Neuronal stem cell (in vitro differentiated cells): Measurements from ENCODE around the gene E2F3.

Source experiments
- DNase-seq: peaks from one replicate; pipeline ENCODE4 v3.0.0-alpha.2; 2013; ENCODE audit warnings: low spot score
- H2AFZ ChIP-seq: one replicate; pipeline ENCODE4 v1.6.1; 2013; ENCODE audit warnings: mild to moderate bottlenecking, low read length, inconsistent platforms
- H2AK5ac ChIP-seq: 2 replicates; pipeline ENCODE4 v1.6.1; 2013; ENCODE audit warnings: low read depth, mild to moderate bottlenecking, inconsistent platforms, low read length, moderate library complexity, mixed read lengths
- H2BK120ac ChIP-seq: 2 replicates; pipeline ENCODE4 v1.6.1; 2013; ENCODE audit warnings: low read depth, mild to moderate bottlenecking, inconsistent platforms, low read length, moderate library complexity, mixed read lengths
- H2BK12ac ChIP-seq: one replicate; pipeline ENCODE4 v1.6.1; 2013; ENCODE audit warnings: low read length, inconsistent platforms
- H2BK15ac ChIP-seq: 2 replicates; pipeline ENCODE4 v1.6.1; 2013; ENCODE audit warnings: mild to moderate bottlenecking, low read length, inconsistent platforms, mixed read lengths
- H2BK5ac ChIP-seq: one replicate; pipeline ENCODE4 v1.6.1; 2013; ENCODE audit warnings: inconsistent platforms, mild to moderate bottlenecking, low read length, moderate library complexity
- H3K14ac ChIP-seq: one replicate; pipeline ENCODE4 v1.6.1; 2013; ENCODE audit warnings: low read length, inconsistent platforms
- H3K18ac ChIP-seq: 2 replicates; pipeline ENCODE4 v1.6.1; 2013; ENCODE audit warnings: low read length, inconsistent platforms
- H3K23ac ChIP-seq: 2 replicates; pipeline ENCODE4 v1.6.1; 2013; ENCODE audit warnings: low read depth, mild to moderate bottlenecking, mixed read lengths, low read length, inconsistent platforms; ENCODE audit not compliant: poor library complexity
- H3K27ac ChIP-seq: replicated peaks from 3 replicates; pipeline ENCODE4 v1.5.1; 2013; ENCODE audit warnings: low read length, inconsistent platforms
- H3K27me3 ChIP-seq, 3 experiments: 2 replicates each; pipeline ENCODE4 v1.6.1; 2013; ENCODE audit warnings: low read length in 3 of 3, mild to moderate bottlenecking in 2 of 3, inconsistent platforms in 1 of 3, low read depth in 1 of 3, mixed read lengths in 1 of 3, moderate library complexity in 1 of 3; ENCODE audit not compliant: control insufficient read depth in 3 of 3, insufficient read depth in 3 of 3
- H3K36me3 ChIP-seq, 2 donors: replicated peaks in 1 of 2; 2 replicates each; pipeline ENCODE4 v1.6.1; 2013; ENCODE audit warnings: low read length in 2 of 2; ENCODE audit not compliant: control insufficient read depth in 2 of 2, insufficient read depth in 2 of 2
- H3K4ac ChIP-seq: 2 replicates; pipeline ENCODE4 v1.6.1; 2013; ENCODE audit warnings: inconsistent platforms, mild to moderate bottlenecking, low read length, moderate library complexity
- H3K4me1 ChIP-seq, 2 donors: 1 replicate in 1 of 2; 2 replicates in 1 of 2; pipeline ENCODE4 v1.6.1; 2013; ENCODE audit warnings: low read length in 2 of 2, low read depth in 1 of 2; ENCODE audit not compliant: control insufficient read depth in 2 of 2, insufficient read depth in 1 of 2
- H3K4me2 ChIP-seq: one replicate; pipeline ENCODE4 v1.6.1; 2013; ENCODE audit warnings: mild to moderate bottlenecking, low read length, inconsistent platforms; ENCODE audit not compliant: insufficient read depth, poor library complexity, severe bottlenecking
- H3K4me3 ChIP-seq, 2 donors: 2 replicates each; pipeline ENCODE4 v1.5.1; 2013; ENCODE audit warnings: low read length in 2 of 2, mild to moderate bottlenecking in 2 of 2, inconsistent platforms in 1 of 2, moderate library complexity in 1 of 2
- H3K79me1 ChIP-seq: one replicate; pipeline ENCODE4 v1.6.1; 2013; ENCODE audit warnings: low read depth, mild to moderate bottlenecking, inconsistent platforms, low read length, moderate library complexity
- H3K9ac ChIP-seq: one replicate; pipeline ENCODE4 v1.6.1; 2013; ENCODE audit warnings: mild to moderate bottlenecking, low read depth, low read length, inconsistent platforms; ENCODE audit not compliant: poor library complexity
- H3K9me3 ChIP-seq, 2 donors: replicated peaks in 1 of 2; 2 replicates each; pipeline versions ENCODE3 to v1.6.1; 2013; ENCODE audit warnings: low read length in 2 of 2, mild to moderate bottlenecking in 2 of 2, inconsistent platforms in 1 of 2, low read depth in 1 of 2, mixed read lengths in 1 of 2, moderate library complexity in 1 of 2; ENCODE audit not compliant: control insufficient read depth in 2 of 2, insufficient read depth in 1 of 2
- H4K8ac ChIP-seq: one replicate; pipeline ENCODE4 v1.6.1; 2013; ENCODE audit warnings: low read depth, mild to moderate bottlenecking, inconsistent platforms, low read length, moderate library complexity
- H4K91ac ChIP-seq: one replicate; pipeline ENCODE4 v1.6.1; 2013; ENCODE audit warnings: low read length, low read depth, mild to moderate bottlenecking, inconsistent platforms; ENCODE audit not compliant: poor library complexity
- WGBS, 2 donors: extraction: QIAGEN DNeasy Blood & Tissue Kit; methylation state at CpG; one replicate each; pipeline ENCODE4 v1.1.7; 2013; ENCODE audit warnings: missing lambda C conversion rate in 2 of 2, mixed read lengths in 1 of 2; ENCODE audit not compliant: insufficient read length in 2 of 2, insufficient replicate concordance in 1 of 2; ENCODE audit errors: extremely low coverage in 2 of 2; 5-methylcytosine and 5-hydroxymethylcytosine counted together

Gene E2F3

GRCh38 chr6:20481281-20481680 lies 79.6 kb downstream of the E2F3 start:
- Histone ChIP-seq H3K4me1 (peaks cover 6 to 15% of the 10 kb centered on the region in 2 donors), H2BK12ac (no peak overlapping the region), H4K91ac (no peak overlapping the region), H3K27ac (no peak overlapping the region), H3K18ac (no peak overlapping the region), H3K79me1 (peaks cover 2% of the 10 kb centered on the region), H3K9me3 (peaks cover 0 to 3% of the 10 kb centered on the region in 2 donors), H3K4me2 (no peak overlapping the region), H3K27me3 (no peaks in the 10 kb centered on the region), H3K4ac (no peak overlapping the region), H2BK120ac (no peak overlapping the region), H2BK5ac (no peak overlapping the region), H3K9ac (no peak overlapping the region), H2AFZ (no peak overlapping the region), H2AK5ac (no peak overlapping the region), H3K14ac (no peak overlapping the region), H4K8ac (no peak overlapping the region), H3K36me3 (peaks cover 2 to 93% of the 10 kb centered on the region in 2 donors), H2BK15ac (no peak overlapping the region), H3K4me3 (no peak overlapping the region), H3K23ac (no peak overlapping the region)
- DNase-seq, result no peak
- no CpG with 5 or more reads among the region's 8 CpGs for WGBS, 2 donors

- Histone ChIP-seq H3K18ac (no peak overlapping the region), H2BK12ac (no peak overlapping the region), H3K9me3 (peaks cover 0 to 3% of the 10 kb centered on the region in 2 donors), H3K14ac (no peak overlapping the region), H3K27me3 (no peaks in the 10 kb centered on the region), H2BK120ac (no peak overlapping the region), H4K8ac (no peak overlapping the region), H2BK15ac (no peak overlapping the region), H3K4me2 (no peak overlapping the region), H3K36me3 (peaks cover 4 to 98% of the 10 kb centered on the region in 2 donors), H3K79me1 (no peaks in the 10 kb centered on the region), H2AK5ac (no peak overlapping the region), H3K9ac (no peak overlapping the region), H2BK5ac (no peak overlapping the region), H3K23ac (no peak overlapping the region), H2AFZ (no peak overlapping the region), H3K27ac (no peak overlapping the region), H3K4ac (no peak overlapping the region), H3K4me1 (peaks cover 6 to 15% of the 10 kb centered on the region in 2 donors), H3K4me3 (no peak overlapping the region), H4K91ac (no peak overlapping the region)
- no CpG with 5 or more reads among the region's 5 CpGs for WGBS, 2 donors
- peak; percentile 18 for DNase-seq
These were observed 82.3 kb downstream of the E2F3 start for GRCh38 chr6:20483887-20484497.

- Histone ChIP-seq H2BK5ac (no peak overlapping the region), H2AK5ac (no peak overlapping the region), H3K36me3 (peaks cover 17 to 98% of the 10 kb centered on the region in 2 donors), H3K79me1 (peaks cover under 1% of the 10 kb centered on the region), H2AFZ (no peak overlapping the region), H2BK120ac (no peak overlapping the region), H2BK15ac (no peak overlapping the region), H3K27me3 (no peaks in the 10 kb centered on the region), H2BK12ac (no peak overlapping the region), H3K4me3 (no peak overlapping the region), H3K18ac (no peak overlapping the region), H3K9ac (no peak overlapping the region), H4K91ac (no peak overlapping the region), H3K23ac (no peak overlapping the region), H3K4me2 (no peak overlapping the region), H3K9me3 (peaks cover 0 to 3% of the 10 kb centered on the region in 2 donors), H3K4me1 (peaks cover 6 to 14% of the 10 kb centered on the region in 2 donors), H3K4ac (no peak overlapping the region), H4K8ac (no peak overlapping the region), H3K14ac (no peak overlapping the region), H3K27ac (no peak overlapping the region)
- DNase-seq, result no peak
- no CpG with 5 or more reads among the region's 4 CpGs for WGBS, 2 donors
These were observed 85.0 kb downstream of the E2F3 start for GRCh38 chr6:20486641-20487040.

GRCh38 chr6:20487669-20488375 lies 86.1 kb downstream of the E2F3 start:
- Histone ChIP-seq H3K27ac (no peak overlapping the region), H2BK15ac (no peak overlapping the region), H3K9me3 (peaks cover 0 to 3% of the 10 kb centered on the region in 2 donors), H2BK5ac (no peak overlapping the region), H3K4me3 (no peak overlapping the region), H3K36me3 (peaks cover 22 to 98% of the 10 kb centered on the region in 2 donors), H3K4me2 (no peak overlapping the region), H3K9ac (no peak overlapping the region), H2BK120ac (no peak overlapping the region), H3K18ac (no peak overlapping the region), H2AFZ (no peak overlapping the region), H3K4me1 (peaks cover 6 to 12% of the 10 kb centered on the region in 2 donors), H4K91ac (no peak overlapping the region), H3K27me3 (no peaks in the 10 kb centered on the region), H2BK12ac (no peak overlapping the region), H4K8ac (no peak overlapping the region), H3K14ac (no peak overlapping the region), H3K4ac (no peak overlapping the region), H3K79me1 (peaks cover 2% of the 10 kb centered on the region), H3K23ac (no peak overlapping the region), H2AK5ac (no peak overlapping the region)
- no CpG with 5 or more reads among the region's 6 CpGs for WGBS, 2 donors
- no peak for DNase-seq
